Stimulated activated CD8-positive, alpha-beta memory T cell treated with anti-CD3 and anti-CD28 coated beads, Interleukin-2, amount 100 ng/mL, for 1 hour (primary cell): ENCODE results near the gene ADAMTS12.

Experiments used
- DNase-seq, 2 donors: peaks; one replicate each; pipeline ENCODE4 v3.0.0-alpha.2; 2020; ENCODE audit warnings: low read depth in 2 of 2

Gene ADAMTS12

GRCh38 chr5:33807771-33808170 is 84.0 kb downstream of the ADAMTS12 start:
- no peak for DNase-seq

- no peak for DNase-seq
Observed at GRCh38 chr5:33806738-33807442, 84.9 kb downstream of the ADAMTS12 start.

GRCh38 chr5:33801292-33801691 is 90.5 kb downstream of the ADAMTS12 start:
- DNase-seq, result no peak

- DNase-seq, result no peak
Observed at GRCh38 chr5:33800241-33800950, 91.4 kb downstream of the ADAMTS12 start.

- no peak for DNase-seq
Observed at GRCh38 chr5:33795496-33795895, 96.3 kb downstream of the ADAMTS12 start.

- DNase-seq, result no peak
Observed at GRCh38 chr5:33794550-33795181, 97.1 kb downstream of the ADAMTS12 start.

- no peak for DNase-seq
Observed at GRCh38 chr5:33793836-33794549, 97.8 kb downstream of the ADAMTS12 start.

- no peak for DNase-seq
Observed at GRCh38 chr5:33793276-33793675, 98.5 kb downstream of the ADAMTS12 start.

GRCh38 chr5:33792559-33792958 is 99.2 kb downstream of the ADAMTS12 start:
- DNase-seq, result no peak

GRCh38 chr5:33789567-33789957 is 102.2 kb downstream of the ADAMTS12 start:
- no peak for DNase-seq

GRCh38 chr5:33788922-33789566 is 102.7 kb downstream of the ADAMTS12 start:
- DNase-seq, result no peak

GRCh38 chr5:33785571-33785970 is 106.2 kb downstream of the ADAMTS12 start:
- no peak for DNase-seq

- DNase-seq, result no peak
Observed at GRCh38 chr5:33781286-33781685, 110.5 kb downstream of the ADAMTS12 start.

GRCh38 chr5:33776151-33776660 is 115.6 kb downstream of the ADAMTS12 start:
- no peak for DNase-seq

- no peak for DNase-seq
Observed at GRCh38 chr5:33774341-33774740, 117.4 kb downstream of the ADAMTS12 start.

GRCh38 chr5:33772380-33772897 is 119.4 kb downstream of the ADAMTS12 start:
- DNase-seq, result no peak

- no peak for DNase-seq
Observed at GRCh38 chr5:33769968-33770367, 121.8 kb downstream of the ADAMTS12 start.

- DNase-seq, result no peak
Observed at GRCh38 chr5:33769196-33769595, 122.6 kb downstream of the ADAMTS12 start.

- no peak for DNase-seq
Observed at GRCh38 chr5:33766023-33766422, 125.8 kb downstream of the ADAMTS12 start.

- DNase-seq, result no peak
Observed at GRCh38 chr5:33764786-33765185, 127.0 kb downstream of the ADAMTS12 start.

- DNase-seq, result no peak
Observed at GRCh38 chr5:33763435-33763834, 128.4 kb downstream of the ADAMTS12 start.
